Astrocyte of the cerebellum (primary cell): Measurements from ENCODE around the gene BAHD1.

ENCODE experiments used
- DNase-seq: peaks from one replicate; pipeline ENCODE4 v3.0.0-alpha.2; 2011; ENCODE audit warnings: low read depth
- H3K4me3 ChIP-seq: 2 replicates; pipeline ENCODE4 v1.5.1; 2011; ENCODE audit warnings: mild to moderate bottlenecking, low read depth, low read length, moderate library complexity
- in situ Hi-C: cut with HindIII; loops from 2 replicates; pipeline ENCODE4 v1.10.0; 2017; ENCODE audit warnings: low sequenced_read_pairs
- TF ChIP-seq, protein P1 (sequence below): IDR thresholded peaks from 2 replicates; pipeline ENCODE4 v1.5.1; 2012; ENCODE audit warnings: low read length, low read depth, moderate library complexity, mild to moderate bottlenecking; ENCODE audit errors: missing control alignments

BAHD1 gene

DNA sequence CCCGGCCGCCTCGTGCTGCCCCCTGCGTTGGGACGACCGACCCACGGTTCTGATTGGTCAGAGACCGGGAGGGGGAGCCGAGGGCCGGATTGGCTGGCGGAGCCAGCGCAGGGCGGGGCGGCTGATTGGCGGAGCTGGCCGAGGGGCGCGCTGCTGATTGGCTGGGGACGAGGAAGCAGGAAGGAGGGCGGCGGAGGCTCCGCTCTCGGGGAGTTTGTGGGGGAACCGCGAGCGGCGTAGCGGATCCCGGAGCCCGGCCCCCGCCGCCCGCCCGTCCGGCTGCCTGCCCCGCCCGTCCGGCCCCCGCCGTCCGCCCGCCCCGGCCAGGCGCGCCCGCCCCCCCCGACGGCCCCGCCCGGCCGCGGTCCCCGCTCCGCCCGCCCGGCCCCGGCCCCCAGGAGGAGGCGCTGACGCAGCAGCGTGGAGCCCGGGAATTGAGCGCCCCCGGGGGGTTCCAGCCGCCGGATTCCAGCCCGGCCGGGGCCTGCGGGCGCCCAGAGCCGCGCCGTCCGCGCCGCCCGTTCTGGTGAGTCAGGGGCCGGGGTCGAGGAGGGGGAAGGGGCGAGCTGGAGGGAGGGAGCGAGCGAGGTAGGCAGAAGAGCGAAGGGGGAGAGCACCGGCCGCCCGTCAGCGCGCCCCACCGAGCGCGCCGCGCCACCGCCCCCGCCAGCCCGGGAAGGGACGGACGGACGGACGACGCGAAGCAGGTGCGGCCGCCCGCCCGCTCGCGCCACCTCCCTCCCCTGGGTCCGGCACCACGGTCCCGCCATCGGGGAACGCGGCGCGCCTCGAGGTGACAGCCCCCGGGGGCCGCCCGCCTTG, at the start of gene BAHD1:
Gene BAHD1, plus strand, starts transcription at position 211 of the 822 bp plus-strand sequence. CDS start 17,512 bp downstream, outside the sequence.
- H3K4me3 ChIP-seq: peak within 1 kb of the TSS; percentile 62
- in situ Hi-C loops: no loop called here
- peak; percentile 81 for DNase-seq
- TF ChIP-seq, protein P1, sequence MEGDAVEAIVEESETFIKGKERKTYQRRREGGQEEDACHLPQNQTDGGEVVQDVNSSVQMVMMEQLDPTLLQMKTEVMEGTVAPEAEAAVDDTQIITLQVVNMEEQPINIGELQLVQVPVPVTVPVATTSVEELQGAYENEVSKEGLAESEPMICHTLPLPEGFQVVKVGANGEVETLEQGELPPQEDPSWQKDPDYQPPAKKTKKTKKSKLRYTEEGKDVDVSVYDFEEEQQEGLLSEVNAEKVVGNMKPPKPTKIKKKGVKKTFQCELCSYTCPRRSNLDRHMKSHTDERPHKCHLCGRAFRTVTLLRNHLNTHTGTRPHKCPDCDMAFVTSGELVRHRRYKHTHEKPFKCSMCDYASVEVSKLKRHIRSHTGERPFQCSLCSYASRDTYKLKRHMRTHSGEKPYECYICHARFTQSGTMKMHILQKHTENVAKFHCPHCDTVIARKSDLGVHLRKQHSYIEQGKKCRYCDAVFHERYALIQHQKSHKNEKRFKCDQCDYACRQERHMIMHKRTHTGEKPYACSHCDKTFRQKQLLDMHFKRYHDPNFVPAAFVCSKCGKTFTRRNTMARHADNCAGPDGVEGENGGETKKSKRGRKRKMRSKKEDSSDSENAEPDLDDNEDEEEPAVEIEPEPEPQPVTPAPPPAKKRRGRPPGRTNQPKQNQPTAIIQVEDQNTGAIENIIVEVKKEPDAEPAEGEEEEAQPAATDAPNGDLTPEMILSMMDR: no peak

DNA sequence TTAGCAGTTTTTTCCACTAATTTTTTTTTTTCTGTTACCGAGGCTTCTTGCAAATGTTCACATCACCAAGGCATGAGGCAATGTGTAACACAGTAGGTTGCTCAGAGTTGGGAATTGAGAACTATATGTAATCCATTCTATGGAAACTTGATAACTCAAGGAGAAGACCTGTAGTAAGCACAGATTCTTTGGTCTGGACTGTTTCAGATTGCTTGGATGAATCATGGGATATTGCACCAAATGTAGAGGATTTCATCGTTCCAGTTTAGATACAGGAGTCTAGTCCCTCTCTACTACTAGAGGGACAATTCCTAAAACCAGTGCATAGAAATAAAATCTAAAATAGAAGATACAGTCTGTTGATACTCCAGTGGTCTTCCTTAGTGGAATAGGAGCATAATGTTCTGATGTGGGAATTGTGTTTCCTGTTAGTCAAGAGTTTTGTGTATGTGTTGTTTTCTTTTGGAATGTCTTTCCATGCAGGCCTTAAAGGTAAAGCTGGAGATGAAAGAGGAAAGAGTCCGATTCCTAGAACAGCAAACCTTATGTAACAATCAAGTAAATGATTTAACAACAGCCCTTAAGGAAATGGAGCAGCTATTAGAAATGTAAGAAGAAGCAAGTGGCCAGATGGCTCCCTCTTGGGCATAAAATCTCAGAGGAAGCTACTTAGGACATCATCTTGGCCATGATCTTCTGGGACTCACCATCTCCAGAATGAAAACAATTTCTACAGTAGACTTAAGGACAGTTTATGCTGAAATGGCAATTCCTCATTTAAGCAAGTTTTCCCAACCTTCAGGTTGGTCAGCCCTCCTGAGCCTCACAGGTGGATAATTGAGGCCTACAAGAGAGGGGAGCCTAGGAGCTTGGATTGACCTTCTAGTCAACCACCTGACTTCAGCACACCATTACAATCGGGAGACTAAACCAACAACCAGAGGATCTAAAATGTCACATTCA, 47.5 kb upstream of the BAHD1 start:
- TF ChIP-seq, protein P1: no peak
- no peak for DNase-seq
- in situ Hi-C loops: no loop called here
- no peak overlapping the region for H3K4me3 ChIP-seq

- TF ChIP-seq, protein P1: no peak
- no peak for DNase-seq
- in situ Hi-C loops: no loop called here
- H3K4me3 ChIP-seq: no peak overlapping the region
These were observed 42.9 kb upstream of the BAHD1 start for GRCh38 chr15:40397688-40398412.

DNA sequence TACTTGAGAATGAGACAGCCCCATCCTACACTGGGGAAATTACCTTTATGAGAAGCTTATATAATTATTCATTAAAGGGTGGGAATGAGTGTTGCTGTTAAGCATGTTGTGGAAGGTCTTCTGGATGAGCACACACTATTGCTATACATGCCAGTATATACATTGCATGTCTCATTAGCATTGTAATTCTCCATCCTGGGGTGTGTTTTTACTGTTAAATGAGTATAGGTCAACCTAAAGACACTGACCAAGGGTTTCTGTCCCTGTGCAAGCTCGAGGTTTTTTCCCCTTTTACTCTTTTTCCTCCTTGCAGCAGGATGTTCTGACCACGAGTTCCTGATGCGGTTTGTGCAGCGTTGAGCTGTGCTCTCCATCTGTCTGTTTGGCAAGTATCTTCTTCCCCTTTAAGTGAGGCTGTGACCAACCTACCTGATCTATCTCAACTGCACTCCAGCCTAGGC, 42.3 kb upstream of the BAHD1 start:
- in situ Hi-C loops: no loop called here
- DNase-seq: no peak
- no peak overlapping the region for H3K4me3 ChIP-seq
- TF ChIP-seq, protein P1: no peak

GRCh38 chr15:40399370-40399769, 41.4 kb upstream of the BAHD1 start:
- H3K4me3 ChIP-seq: no peak overlapping the region
- DNase-seq: no peak
- TF ChIP-seq, protein P1: no peak
- in situ Hi-C loops: no loop called here
